GM18502 (cell line): ENCODE results near the gene PEX11B.

ENCODE experiments used
- ATAC-seq: cut with Tn5 transposase; IDR thresholded peaks from one replicate; pipeline ENCODE4 v1.9.1; 2021; ENCODE audit warnings: mild to moderate bottlenecking; ENCODE audit not compliant: unreplicated experiment, poor library complexity

The PEX11B gene

GRCh38 chr1:145878724-145879123 is 39.8 kb downstream of the PEX11B start:
- no peak for ATAC-seq

- no peak for ATAC-seq
These were observed 40.5 kb downstream of the PEX11B start for GRCh38 chr1:145877923-145878486.

DNA sequence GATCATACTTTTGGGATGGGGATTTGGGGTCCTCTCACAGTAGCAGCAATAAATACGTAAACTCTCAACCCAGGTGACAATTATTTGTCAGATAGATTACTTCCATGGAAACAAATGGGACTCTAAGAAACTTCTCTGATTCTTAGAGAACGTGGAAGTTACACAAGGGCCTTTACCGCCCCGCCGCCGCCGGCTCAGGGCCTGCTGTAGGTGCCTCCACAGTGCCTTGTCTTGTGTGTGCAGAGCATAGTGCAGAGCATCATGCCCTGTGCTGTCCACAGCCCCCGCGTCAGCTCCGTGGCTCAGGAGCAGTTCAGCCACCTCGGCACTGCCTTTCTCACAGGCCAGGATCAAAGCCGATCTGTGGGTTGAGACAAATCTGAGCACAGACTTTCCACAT is 43.9 kb downstream of the PEX11B start:
- ATAC-seq, result no peak

- no peak for ATAC-seq
These were observed 46.3 kb downstream of the PEX11B start for GRCh38 chr1:145871994-145872924.

DNA sequence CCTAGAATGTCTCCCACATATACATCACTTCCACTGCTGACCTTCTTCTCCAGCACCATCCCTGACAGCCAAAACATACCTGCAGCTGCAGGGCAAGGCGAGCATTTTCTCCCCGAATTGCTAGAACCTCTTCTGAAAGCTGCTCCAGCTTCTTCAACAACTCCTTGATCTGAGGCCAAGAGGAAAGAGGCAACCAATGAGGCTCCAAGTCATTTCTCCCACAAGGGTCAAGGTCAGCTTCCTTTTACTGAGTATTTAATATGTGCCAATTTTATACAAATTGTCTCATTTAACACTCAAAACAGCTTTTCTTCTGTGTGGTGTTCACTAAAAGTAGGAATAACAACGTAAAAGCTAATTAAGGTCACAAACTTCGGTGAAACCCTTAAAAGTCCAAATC is 50.3 kb downstream of the PEX11B start:
- ATAC-seq, result no peak

GRCh38 chr1:145863282-145864018 is 55.1 kb downstream of the PEX11B start:
- ATAC-seq, result no peak
